ENCODE data around the gene ZEB1.
"Not testable (repeated sequence)": the region's sequence is repeated elsewhere in the genome, so short reads cannot be mapped to it uniquely, and the experiment has no call there.

The ZEB1 gene

GRCh38 chr10:31372439-31372838 is 53.4 kb downstream of the ZEB1 start:
- no peak for DNase-seq

GRCh38 chr10:31374146-31374696 is 55.2 kb downstream of the ZEB1 start:
- DNase-seq = no peak

- no peak for DNase-seq
Measured at GRCh38 chr10:31381171-31381570, 62.2 kb downstream of the ZEB1 start.

GRCh38 chr10:31381766-31382316 is 62.8 kb downstream of the ZEB1 start:
- DNase-seq = no peak

- DNase-seq = no peak
Measured at GRCh38 chr10:31383810-31384588, 65.0 kb downstream of the ZEB1 start.

GRCh38 chr10:31384589-31384949 is 65.6 kb downstream of the ZEB1 start:
- DNase-seq = no peak

GRCh38 chr10:31390804-31391203 is 71.8 kb downstream of the ZEB1 start:
- DNase-seq = no peak

GRCh38 chr10:31393844-31394243 is 74.8 kb downstream of the ZEB1 start:
- DNase-seq = no peak

GRCh38 chr10:31395695-31396094 is 76.7 kb downstream of the ZEB1 start:
- DNase-seq = no peak

- DNase-seq = no peak
Measured at GRCh38 chr10:31396376-31396775, 77.4 kb downstream of the ZEB1 start.

- DNase-seq = no peak
Measured at GRCh38 chr10:31397852-31398251, 78.8 kb downstream of the ZEB1 start.

GRCh38 chr10:31399171-31399570 is 80.2 kb downstream of the ZEB1 start:
- DNase-seq = no peak

- DNase-seq = no peak
Measured at GRCh38 chr10:31399631-31400030, 80.6 kb downstream of the ZEB1 start.

- no peak for DNase-seq
Measured at GRCh38 chr10:31401287-31401686, 82.3 kb downstream of the ZEB1 start.

- DNase-seq = no peak
Measured at GRCh38 chr10:31404640-31405039, 85.6 kb downstream of the ZEB1 start.

- DNase-seq = not testable (repeated sequence)
Measured at GRCh38 chr10:31405829-31406228, 86.8 kb downstream of the ZEB1 start.

GRCh38 chr10:31412397-31412796 is 93.4 kb downstream of the ZEB1 start:
- not testable (repeated sequence) for DNase-seq

- DNase-seq = no peak
Measured at GRCh38 chr10:31413325-31413724, 94.3 kb downstream of the ZEB1 start.

GRCh38 chr10:31418481-31418880 is 99.5 kb downstream of the ZEB1 start:
- no peak for DNase-seq

GRCh38 chr10:31419394-31420063 is 100.5 kb downstream of the ZEB1 start:
- no peak for DNase-seq

- DNase-seq = no peak
Measured at GRCh38 chr10:31421322-31421721, 102.3 kb downstream of the ZEB1 start.

- no peak for DNase-seq
Measured at GRCh38 chr10:31422634-31423033, 103.6 kb downstream of the ZEB1 start.

- no peak for DNase-seq
Measured at GRCh38 chr10:31424473-31424872, 105.5 kb downstream of the ZEB1 start.

GRCh38 chr10:31426401-31426800 is 107.4 kb downstream of the ZEB1 start:
- DNase-seq = no peak
